ENCODE results near the gene PTPRT.

PTPRT gene

GRCh38 chr20:42441196-42441863 lies 748.4 kb downstream of the PTPRT start:
- no peak for TF ChIP-seq POLR2A (IDR thresholded peaks at IDR 0.05; ENCODE audit: low read depth, low read length)
- FAIRE-seq (no peak), DNase-seq (ENCODE audit: insufficient read length, low spot score) (no peak)

- FAIRE-seq (no peak), DNase-seq (ENCODE audit: insufficient read length, low spot score) (no peak)
- TF ChIP-seq POLR2A (IDR thresholded peaks at IDR 0.05; ENCODE audit: low read depth, low read length), result no peak
These were observed 754.5 kb downstream of the PTPRT start for GRCh38 chr20:42435230-42435629.

GRCh38 chr20:42432496-42433334 lies 757.0 kb downstream of the PTPRT start:
- FAIRE-seq, result no peak
- DNase-seq (ENCODE audit: insufficient read length, low spot score), result no peak
- TF ChIP-seq POLR2A (IDR thresholded peaks at IDR 0.05; ENCODE audit: low read depth, low read length), result no peak

- FAIRE-seq (no peak), DNase-seq (ENCODE audit: insufficient read length, low spot score) (no peak)
- TF ChIP-seq POLR2A (IDR thresholded peaks at IDR 0.05; ENCODE audit: low read depth, low read length), result no peak
These were observed 759.1 kb downstream of the PTPRT start for GRCh38 chr20:42430598-42430997.

- no peak for DNase-seq (ENCODE audit: insufficient read length, low spot score)
- TF ChIP-seq POLR2A (IDR thresholded peaks at IDR 0.05; ENCODE audit: low read depth, low read length), result no peak
- FAIRE-seq, result no peak
These were observed 759.8 kb downstream of the PTPRT start for GRCh38 chr20:42429761-42430458.

- FAIRE-seq, result no peak
- no peak for DNase-seq (ENCODE audit: insufficient read length, low spot score)
- TF ChIP-seq POLR2A (IDR thresholded peaks at IDR 0.05; ENCODE audit: low read depth, low read length), result no peak
These were observed 769.7 kb downstream of the PTPRT start for GRCh38 chr20:42419814-42420532.

GRCh38 chr20:42406826-42407225 lies 782.9 kb downstream of the PTPRT start:
- DNase-seq (ENCODE audit: insufficient read length, low spot score) (no peak), FAIRE-seq (no peak)
- no peak for TF ChIP-seq POLR2A (IDR thresholded peaks at IDR 0.05; ENCODE audit: low read depth, low read length)

GRCh38 chr20:42402455-42402854 lies 787.3 kb downstream of the PTPRT start:
- FAIRE-seq (no peak), DNase-seq (ENCODE audit: insufficient read length, low spot score) (no peak)
- no peak for TF ChIP-seq POLR2A (IDR thresholded peaks at IDR 0.05; ENCODE audit: low read depth, low read length)

- DNase-seq (ENCODE audit: insufficient read length, low spot score) (no peak), FAIRE-seq (no peak)
- no peak for TF ChIP-seq POLR2A (IDR thresholded peaks at IDR 0.05; ENCODE audit: low read depth, low read length)
These were observed 788.1 kb downstream of the PTPRT start for GRCh38 chr20:42401613-42402012.

- FAIRE-seq (no peak), DNase-seq (ENCODE audit: insufficient read length, low spot score) (no peak)
- TF ChIP-seq POLR2A (IDR thresholded peaks at IDR 0.05; ENCODE audit: low read depth, low read length), result no peak
These were observed 789.9 kb downstream of the PTPRT start for GRCh38 chr20:42399802-42400201.

- FAIRE-seq (no peak), DNase-seq (ENCODE audit: insufficient read length, low spot score) (no peak)
- TF ChIP-seq POLR2A (IDR thresholded peaks at IDR 0.05; ENCODE audit: low read depth, low read length), result no peak
These were observed 797.3 kb downstream of the PTPRT start for GRCh38 chr20:42392442-42392841.

GRCh38 chr20:42391807-42392206 lies 797.9 kb downstream of the PTPRT start:
- TF ChIP-seq POLR2A (IDR thresholded peaks at IDR 0.05; ENCODE audit: low read depth, low read length), result no peak
- DNase-seq (ENCODE audit: insufficient read length, low spot score) (no peak), FAIRE-seq (no peak)

- FAIRE-seq, result no peak
- TF ChIP-seq POLR2A (IDR thresholded peaks at IDR 0.05; ENCODE audit: low read depth, low read length), result no peak
These were observed 809.4 kb downstream of the PTPRT start for GRCh38 chr20:42380287-42380686.

GRCh38 chr20:42379385-42379784 lies 810.3 kb downstream of the PTPRT start:
- no peak for DNase-seq (ENCODE audit: insufficient read length, low spot score)
- FAIRE-seq, result no peak
- no peak for TF ChIP-seq POLR2A (IDR thresholded peaks at IDR 0.05; ENCODE audit: low read depth, low read length)

More at GRCh38 chr20:42380287-42380686, 809.4 kb downstream of the PTPRT start:
- no peak for DNase-seq (ENCODE audit: insufficient read length, low spot score)
